ENCODE data around the gene RUBCN. TPM values are rescaled to one million over a fixed set of nuclear protein-coding genes. Genes with fewer than 3 reads are reported as not detected.

RUBCN gene
- total and polyA plus RNA-seq, 2 of the 13 experiments (the other 11 are each of a cell fraction or from before 2014, with no cell fraction given): 5.2 to 8.1 TPM

GRCh38 chr3:197736491-197737318, at the start of gene RUBCN (continued):
- TF ChIP-seq TEF (CRISPR knock-in tag; IDR thresholded peaks at IDR 0.05) (no peak), CEBPZ (IDR thresholded peaks at IDR 0.05; ENCODE audit: low read length) (no peak), ZNF264 (CRISPR knock-in tag; IDR thresholded peaks at IDR 0.05) (no peak), SP140L (CRISPR knock-in tag; IDR thresholded peaks at IDR 0.05; ENCODE audit: borderline replicate concordance) (no peak), BCL3 (CRISPR knock-in tag; IDR thresholded peaks at IDR 0.05) (no peak), MIXL1 (CRISPR knock-in tag; IDR thresholded peaks at IDR 0.05) (no peak), CAMTA2 (CRISPR knock-in tag; IDR thresholded peaks at IDR 0.05; ENCODE audit: borderline replicate concordance) (peak; percentile 38; the same call in 1 of the 2 replicates), ZNF776 (CRISPR knock-in tag; IDR thresholded peaks at IDR 0.05) (no peak), AKNA (CRISPR knock-in tag; IDR thresholded peaks at IDR 0.05; ENCODE audit: borderline replicate concordance) (no peak), PITX1 (CRISPR knock-in tag; IDR thresholded peaks at IDR 0.05) (no peak; the same call in 1 of the 2 replicates), ATF6 (CRISPR knock-in tag; conservative IDR thresholded peaks at IDR 0.05) (no peak), RNF2 (conservative IDR thresholded peaks at IDR 0.05; ENCODE audit: low read depth) (peak; percentile 45; the same call in 1 of the 2 replicates), ZNF224 (CRISPR knock-in tag; IDR thresholded peaks at IDR 0.05) (no peak), EED (CRISPR knock-in tag; IDR thresholded peaks at IDR 0.05) (no peak), ZNF816 (CRISPR knock-in tag; IDR thresholded peaks at IDR 0.05; ENCODE audit: borderline replicate concordance) (no peak), ZNF7 (CRISPR knock-in tag; IDR thresholded peaks at IDR 0.05) (no peak), ZZZ3 (CRISPR knock-in tag; IDR thresholded peaks at IDR 0.05; ENCODE audit: borderline replicate concordance) (no peak)
